Cardiac muscle cell (in vitro differentiated cells and primary cell): Measurements from ENCODE around the gene USP24. TPM values are rescaled to one million over a fixed set of nuclear protein-coding genes. Genes with fewer than 3 reads are reported as not detected.

Source experiments
- DNase-seq, 2 donors: peaks; one replicate each; pipeline versions ENCODE4 v3.0.0 to v3.0.0-alpha.2; 2010 to 2017; ENCODE audit warnings: low read depth in 1 of 2, low spot score in 1 of 2
- H3K27ac ChIP-seq: fragments of 200-600 bp; sonication (generic); 2 replicates; pipeline ENCODE4 v1.5.1; 2016
- H3K27me3 ChIP-seq: fragments of 200-600 bp; sonication (generic); 2 replicates; pipeline ENCODE4 v1.6.0; 2016; ENCODE audit warnings: control low read depth
- H3K36me3 ChIP-seq: fragments of 200-600 bp; sonication (generic); 2 replicates; pipeline ENCODE4 v1.5.1; 2016; ENCODE audit warnings: control low read depth
- H3K4me1 ChIP-seq: fragments of 200-600 bp; sonication (generic); 2 replicates; pipeline ENCODE4 v1.8.1; 2017; ENCODE audit warnings: low read depth, mild to moderate bottlenecking, mixed run types
- H3K4me3 ChIP-seq: fragments of 200-600 bp; sonication (generic); 2 replicates; pipeline ENCODE4 v1.5.1; 2016; ENCODE audit warnings: mild to moderate bottlenecking
- H3K9me3 ChIP-seq: fragments of 200-600 bp; sonication (generic); 2 replicates; pipeline ENCODE4 v1.5.1; 2017; ENCODE audit warnings: low read depth, mild to moderate bottlenecking, control low read depth
- CTCF ChIP-seq: IDR thresholded peaks from 2 replicates; pipeline ENCODE4 v1.5.1; 2012; ENCODE audit warnings: low read depth, mild to moderate bottlenecking, low read length
- polyA plus RNA-seq: library from polyadenylated mRNA; unstranded; fragments of >200 nt; fragmentation: Nextera tagmentation; extraction: Ambion mirVana; gene quantifications from 2 replicates; pipeline ENCODE4 v1.2.1, GENCODE V29; 2016
- total RNA-seq: library from RNA; depleted of rRNA; stranded (reverse); fragments of >200 nt; gene quantifications from 2 replicates; pipeline ENCODE4 v1.2.3, GENCODE V29; 2016

Gene USP24
- total and polyA plus RNA-seq, 2 experiments from 2014 or later, result 8.0 to 34.9 TPM

GRCh38 chr1:55052221-55053142 is 162.7 kb downstream of the USP24 start:
- no peaks in the 10 kb centered on the region for H3K36me3 ChIP-seq
- no peaks in the 10 kb centered on the region for H3K4me1 ChIP-seq
- H3K27me3 ChIP-seq, result no peaks in the 10 kb centered on the region
- H3K4me3 ChIP-seq, result no peak overlapping the region
- TF ChIP-seq CTCF, result no peak
- no peaks in the 10 kb centered on the region for H3K9me3 ChIP-seq
- H3K27ac ChIP-seq, result no peak overlapping the region
- no peak for DNase-seq

- no peaks in the 10 kb centered on the region for H3K9me3 ChIP-seq
- no peaks in the 10 kb centered on the region for H3K27me3 ChIP-seq
- no peak for TF ChIP-seq CTCF
- no peaks in the 10 kb centered on the region for H3K4me1 ChIP-seq
- no peaks in the 10 kb centered on the region for H3K36me3 ChIP-seq
- no peak overlapping the region for H3K27ac ChIP-seq
- DNase-seq, result no peak
- H3K4me3 ChIP-seq, result no peak overlapping the region
These were observed 163.5 kb downstream of the USP24 start for GRCh38 chr1:55051621-55052020.

GRCh38 chr1:55051169-55051568 is 164.0 kb downstream of the USP24 start:
- Histone ChIP-seq H3K36me3 (no peaks in the 10 kb centered on the region), H3K27me3 (no peaks in the 10 kb centered on the region), H3K27ac (no peak overlapping the region), H3K9me3 (no peaks in the 10 kb centered on the region), H3K4me3 (no peak overlapping the region), H3K4me1 (no peaks in the 10 kb centered on the region)
- TF ChIP-seq CTCF, result no peak
- DNase-seq, result no peak

- Histone ChIP-seq H3K4me1 (no peaks in the 10 kb centered on the region), H3K36me3 (no peaks in the 10 kb centered on the region), H3K4me3 (no peak overlapping the region), H3K27me3 (no peaks in the 10 kb centered on the region), H3K9me3 (no peaks in the 10 kb centered on the region), H3K27ac (no peak overlapping the region)
- no peak for TF ChIP-seq CTCF
- DNase-seq, result peak in 1 of 2 donors; percentile 76
These were observed 164.9 kb downstream of the USP24 start for GRCh38 chr1:55050283-55050682.

- no peak for TF ChIP-seq CTCF
- peak in 1 of 2 donors; percentile 85 for DNase-seq
- H3K4me3 ChIP-seq, result no peak overlapping the region
- no peaks in the 10 kb centered on the region for H3K9me3 ChIP-seq
- H3K27ac ChIP-seq, result no peak overlapping the region
- H3K36me3 ChIP-seq, result no peaks in the 10 kb centered on the region
- H3K4me1 ChIP-seq, result no peaks in the 10 kb centered on the region
- H3K27me3 ChIP-seq, result no peaks in the 10 kb centered on the region
These were observed 165.3 kb downstream of the USP24 start for GRCh38 chr1:55049914-55050278.
